Measurements from ENCODE around the gene NCCRP1.

NCCRP1 gene

GRCh38 chr19:39246951-39247669 lies 50.3 kb downstream of the NCCRP1 start:
- no peak for DNase-seq (ENCODE audit: low read depth, low spot score)

GRCh38 chr19:39247701-39248664 lies 51.2 kb downstream of the NCCRP1 start:
- no peak for DNase-seq (ENCODE audit: low read depth, low spot score)

- no peak for DNase-seq (ENCODE audit: low read depth, low spot score)
Measured at GRCh38 chr19:39248806-39249205, 52.0 kb downstream of the NCCRP1 start, which contains the start of gene IFNL4. IFNL4 (minus strand) TSS chr19:39248856.

- no peak for DNase-seq (ENCODE audit: low read depth, low spot score)
Measured at GRCh38 chr19:39251081-39251480, 54.3 kb downstream of the NCCRP1 start.

Data from activated CD4-positive, CD25-positive, alpha-beta regulatory T cell treated with anti-CD3 and anti-CD28 coated beads, Interleukin-2, amount 50 U/mL, for 16 hours (primary cell).